ENCODE results near the gene NBR1.

DNA sequence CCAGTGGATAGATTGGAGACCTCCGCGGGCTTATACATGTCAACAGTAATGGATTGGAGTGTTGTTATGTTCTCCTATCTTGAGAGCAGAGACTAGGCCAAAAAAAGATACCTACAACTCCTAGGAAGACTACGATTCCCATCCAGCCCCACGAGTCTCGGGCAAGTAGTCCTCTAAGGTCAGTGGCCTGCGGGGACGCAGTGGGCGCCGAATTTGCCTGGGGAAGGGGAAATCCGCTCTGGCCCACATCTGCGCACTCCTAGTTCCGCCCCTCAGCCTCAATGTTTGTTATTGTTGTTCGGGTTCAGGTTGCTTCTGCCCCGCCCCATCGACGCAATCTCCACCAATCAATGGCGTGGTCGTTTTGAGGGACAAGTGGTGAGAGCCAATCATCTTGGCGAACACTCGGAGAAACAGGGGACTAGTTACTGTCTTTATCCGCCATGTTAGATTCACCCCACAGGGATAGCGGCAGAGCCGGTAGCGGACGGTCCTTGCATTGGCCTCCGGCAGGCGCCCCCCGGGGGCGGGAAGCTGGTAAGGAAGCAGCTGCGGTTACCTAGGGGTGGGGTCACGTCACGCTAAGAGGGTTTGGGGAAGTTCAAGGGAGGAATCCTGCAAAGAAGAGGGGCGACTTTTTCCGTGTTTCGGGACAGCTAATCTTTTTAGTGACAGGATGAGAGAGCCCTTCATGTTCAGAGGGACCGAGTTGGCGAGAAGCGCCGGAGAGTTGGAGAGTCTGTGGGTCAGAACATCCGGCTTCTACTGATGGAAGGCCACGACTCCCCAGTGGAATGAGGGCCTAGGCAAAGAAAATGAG lies at the start of gene NBR1:
- TF ChIP-seq, protein P1, sequence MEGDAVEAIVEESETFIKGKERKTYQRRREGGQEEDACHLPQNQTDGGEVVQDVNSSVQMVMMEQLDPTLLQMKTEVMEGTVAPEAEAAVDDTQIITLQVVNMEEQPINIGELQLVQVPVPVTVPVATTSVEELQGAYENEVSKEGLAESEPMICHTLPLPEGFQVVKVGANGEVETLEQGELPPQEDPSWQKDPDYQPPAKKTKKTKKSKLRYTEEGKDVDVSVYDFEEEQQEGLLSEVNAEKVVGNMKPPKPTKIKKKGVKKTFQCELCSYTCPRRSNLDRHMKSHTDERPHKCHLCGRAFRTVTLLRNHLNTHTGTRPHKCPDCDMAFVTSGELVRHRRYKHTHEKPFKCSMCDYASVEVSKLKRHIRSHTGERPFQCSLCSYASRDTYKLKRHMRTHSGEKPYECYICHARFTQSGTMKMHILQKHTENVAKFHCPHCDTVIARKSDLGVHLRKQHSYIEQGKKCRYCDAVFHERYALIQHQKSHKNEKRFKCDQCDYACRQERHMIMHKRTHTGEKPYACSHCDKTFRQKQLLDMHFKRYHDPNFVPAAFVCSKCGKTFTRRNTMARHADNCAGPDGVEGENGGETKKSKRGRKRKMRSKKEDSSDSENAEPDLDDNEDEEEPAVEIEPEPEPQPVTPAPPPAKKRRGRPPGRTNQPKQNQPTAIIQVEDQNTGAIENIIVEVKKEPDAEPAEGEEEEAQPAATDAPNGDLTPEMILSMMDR (IDR thresholded peaks at IDR 0.05 in 8 of 11, conservative IDR thresholded peaks at IDR 0.05 in 3 of 11): peak in 9 of 11 experiments; percentile 9 to 57 (median 35)
- TF ChIP-seq POLR2AphosphoS5 (IDR thresholded peaks at IDR 0.05): peak; percentile 95 to 96 (median 96)

All from spleen (tissue), 7 donors.